Iris pigment epithelial cell (primary cell): Measurements from ENCODE around the gene ARRDC4.

Experiments used
- DNase-seq: peaks from one replicate; pipeline ENCODE4 v3.0.0-alpha.2; 2011; ENCODE audit warnings: low read depth

The ARRDC4 gene, protein sequence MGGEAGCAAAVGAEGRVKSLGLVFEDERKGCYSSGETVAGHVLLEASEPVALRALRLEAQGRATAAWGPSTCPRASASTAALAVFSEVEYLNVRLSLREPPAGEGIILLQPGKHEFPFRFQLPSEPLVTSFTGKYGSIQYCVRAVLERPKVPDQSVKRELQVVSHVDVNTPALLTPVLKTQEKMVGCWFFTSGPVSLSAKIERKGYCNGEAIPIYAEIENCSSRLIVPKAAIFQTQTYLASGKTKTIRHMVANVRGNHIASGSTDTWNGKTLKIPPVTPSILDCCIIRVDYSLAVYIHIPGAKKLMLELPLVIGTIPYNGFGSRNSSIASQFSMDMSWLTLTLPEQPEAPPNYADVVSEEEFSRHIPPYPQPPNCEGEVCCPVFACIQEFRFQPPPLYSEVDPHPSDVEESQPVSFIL

DNA sequence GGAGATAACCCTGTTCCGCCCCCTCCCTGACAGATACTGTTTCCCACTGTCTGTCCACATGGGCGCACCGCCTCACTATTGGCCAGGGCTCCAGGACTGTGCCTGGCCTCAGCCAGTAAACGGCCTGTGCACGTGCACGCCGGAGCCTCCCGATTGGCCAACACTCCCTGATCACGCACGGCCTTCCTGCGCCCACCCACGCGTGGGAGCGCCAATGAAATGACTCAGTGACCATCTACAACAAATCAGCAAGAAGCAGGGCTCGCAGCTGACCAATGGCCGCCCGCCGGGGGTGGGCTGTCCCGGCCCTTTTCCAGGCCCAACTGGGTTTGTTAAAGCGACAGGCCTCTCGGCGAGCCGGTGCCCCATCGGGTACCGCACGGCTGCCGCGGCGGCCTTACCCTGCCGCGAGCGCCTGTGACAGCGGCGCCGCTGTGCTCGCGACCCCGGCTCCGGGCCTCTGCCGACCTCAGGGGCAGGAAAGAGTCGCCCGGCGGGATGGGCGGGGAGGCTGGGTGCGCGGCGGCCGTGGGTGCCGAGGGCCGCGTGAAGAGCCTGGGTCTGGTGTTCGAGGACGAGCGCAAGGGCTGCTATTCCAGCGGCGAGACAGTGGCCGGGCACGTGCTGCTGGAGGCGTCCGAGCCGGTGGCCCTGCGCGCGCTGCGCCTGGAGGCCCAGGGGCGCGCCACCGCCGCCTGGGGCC lies at the start of gene ARRDC4:
ARRDC4 (plus strand) TSS at position 340 of the 703 bp plus-strand sequence; CDS start at position 499, 159 bp downstream.
- DNase-seq: peak; percentile 100

DNA sequence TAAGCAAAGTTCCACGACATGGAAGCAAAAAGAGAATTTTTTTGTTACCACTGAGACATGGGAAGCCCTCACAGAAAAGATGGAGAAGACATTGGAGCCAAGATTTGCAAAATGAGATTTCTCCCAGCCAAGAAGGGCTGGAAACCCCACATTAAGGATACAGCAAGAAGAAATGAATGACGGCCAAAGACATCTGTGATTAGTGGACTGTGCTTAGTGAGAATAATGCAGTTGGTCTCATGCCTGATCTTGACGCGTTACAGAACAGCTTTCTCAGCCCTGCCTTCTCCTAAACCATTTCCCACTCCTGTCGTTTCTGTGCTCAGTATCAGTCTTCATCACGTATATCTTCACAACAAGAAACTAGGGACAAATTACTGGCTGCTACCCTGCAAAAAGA lies 45.8 kb upstream of the ARRDC4 start:
- no peak for DNase-seq

DNA sequence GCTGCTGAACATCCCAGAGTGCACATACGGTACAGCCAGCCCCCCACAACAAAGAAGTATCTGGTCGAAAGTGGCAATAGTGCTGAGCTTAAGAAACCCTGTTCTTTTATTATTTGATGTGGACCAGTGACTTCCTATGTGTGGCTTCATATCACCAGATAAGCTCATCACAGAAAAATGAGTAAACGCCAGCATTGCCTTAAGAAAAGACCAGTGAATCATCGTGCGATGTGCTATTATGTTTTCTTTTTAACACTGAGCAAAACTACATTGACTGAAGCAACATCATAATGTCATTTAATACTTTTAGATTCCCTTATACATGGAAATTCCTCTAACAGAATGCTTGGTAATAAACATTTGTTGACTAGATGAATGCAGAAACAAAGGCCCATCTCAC lies 45.2 kb upstream of the ARRDC4 start:
- no peak for DNase-seq

GRCh38 chr15:97921296-97921865 lies 39.1 kb upstream of the ARRDC4 start:
- no peak for DNase-seq

DNA sequence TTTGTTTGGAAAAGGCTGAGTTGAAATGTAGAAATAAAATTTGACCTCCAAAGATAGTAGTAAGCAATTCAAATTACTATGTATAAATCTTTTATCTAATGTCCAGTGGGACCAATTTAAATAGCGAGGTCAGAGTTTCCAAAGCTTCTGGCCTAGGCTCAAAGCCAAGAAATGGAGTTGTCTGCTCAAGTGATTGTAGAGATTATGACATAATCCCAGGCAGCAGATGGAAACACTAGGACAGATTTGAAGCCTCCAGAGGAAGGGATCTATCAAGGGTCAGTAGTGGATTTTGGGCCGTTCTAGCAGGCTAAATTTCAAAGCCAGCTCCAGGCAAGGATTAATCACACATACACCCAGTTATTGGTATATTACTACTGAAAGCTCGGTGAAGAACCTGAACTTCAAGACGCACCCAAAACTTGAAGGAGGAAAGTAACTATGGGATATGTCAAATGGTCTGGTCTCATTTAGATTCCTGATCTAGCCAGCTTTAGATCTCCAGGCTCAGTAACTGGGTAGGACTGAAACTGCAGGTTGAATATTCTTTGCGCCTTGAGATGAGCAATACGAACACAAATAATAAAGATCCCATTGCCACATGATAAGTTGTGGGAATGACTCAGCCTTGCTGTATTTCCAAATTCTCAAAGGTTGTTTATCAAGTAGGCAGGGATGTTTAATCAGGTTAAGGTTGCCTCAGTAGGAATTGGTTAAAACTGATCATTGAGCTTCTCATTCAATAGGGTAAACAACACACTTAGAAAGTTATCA lies 30.9 kb upstream of the ARRDC4 start:
- no peak for DNase-seq

DNA sequence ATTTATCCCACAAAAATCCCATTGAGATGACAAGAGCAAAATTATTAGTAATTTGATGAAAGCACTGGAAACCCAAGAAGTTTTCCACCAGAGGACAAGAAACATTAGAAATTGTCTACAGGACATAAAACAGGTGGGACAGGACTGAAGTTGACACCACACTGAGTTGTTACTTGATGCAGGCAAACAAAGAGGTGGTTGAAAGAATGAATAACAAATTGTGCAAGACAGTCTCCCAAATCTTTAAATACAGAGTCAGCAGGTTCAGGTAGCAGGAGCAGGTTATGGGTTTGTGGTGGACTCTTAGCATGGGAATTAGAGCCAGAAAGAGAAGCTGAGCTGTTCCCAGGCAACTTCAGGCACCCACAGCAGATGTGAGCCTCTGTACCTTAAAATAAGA lies 30.3 kb upstream of the ARRDC4 start:
- no peak for DNase-seq

DNA sequence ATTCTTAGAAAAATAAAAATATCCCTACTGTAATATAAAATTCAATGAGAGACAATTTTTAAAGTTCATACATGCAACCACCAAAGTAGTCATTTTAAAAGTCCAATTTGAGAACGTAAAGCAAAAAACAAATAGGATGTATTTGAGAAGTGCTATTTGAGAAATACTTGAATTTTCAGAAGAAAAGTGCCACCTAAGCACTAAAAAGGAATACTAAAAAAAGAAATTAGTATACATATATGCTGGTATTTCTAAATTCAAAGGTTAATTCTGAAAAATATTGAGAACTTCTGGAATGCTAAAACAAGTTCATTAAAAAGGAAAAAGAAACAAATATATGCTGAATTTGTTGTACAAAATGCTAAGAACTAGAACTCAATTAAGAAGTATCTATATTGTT lies 29.2 kb upstream of the ARRDC4 start:
- no peak for DNase-seq

DNA sequence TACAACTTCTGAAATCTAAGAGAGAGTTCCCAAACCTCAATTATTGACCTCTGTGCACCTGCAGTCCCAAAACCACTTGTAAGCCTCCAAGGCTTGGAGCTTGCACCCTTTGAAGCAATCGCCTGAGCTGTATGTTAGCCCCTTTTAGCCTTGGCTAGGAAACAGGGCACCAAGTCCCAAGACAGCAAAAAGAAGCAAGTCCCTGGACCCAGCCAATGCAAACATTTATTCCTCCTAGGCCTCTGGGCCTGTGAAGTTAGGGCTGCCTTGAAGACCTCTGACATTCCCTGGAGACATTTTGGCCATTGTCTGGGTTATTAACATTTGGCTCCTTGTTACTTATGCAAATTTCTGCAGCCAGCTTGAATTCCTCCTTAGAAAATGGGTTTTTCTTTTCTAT lies 26.9 kb upstream of the ARRDC4 start:
- no peak for DNase-seq

DNA sequence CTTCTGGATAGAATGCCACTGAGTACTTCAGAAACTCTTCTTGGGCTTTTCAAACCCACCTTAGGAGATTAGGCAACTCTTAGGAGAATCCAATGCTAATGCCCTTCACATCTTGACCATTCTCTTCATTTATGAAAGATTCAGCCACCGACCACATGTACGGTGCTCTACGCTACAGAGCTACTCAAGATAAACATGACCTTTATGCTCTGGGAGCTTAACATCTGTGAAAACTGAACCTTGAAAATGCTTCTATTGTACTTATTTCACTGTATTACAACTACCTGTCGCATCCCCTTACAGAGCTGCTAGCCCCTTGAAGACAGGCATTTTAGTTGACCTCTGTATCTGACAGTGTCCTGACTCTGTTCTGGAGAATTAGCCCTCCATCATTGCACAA lies 19.5 kb upstream of the ARRDC4 start:
- no peak for DNase-seq

GRCh38 chr15:97941572-97941971 lies 18.9 kb upstream of the ARRDC4 start:
- no peak for DNase-seq

GRCh38 chr15:97944724-97945123 lies 15.8 kb upstream of the ARRDC4 start:
- no peak for DNase-seq

GRCh38 chr15:97947465-97948260 lies 12.8 kb upstream of the ARRDC4 start:
- no peak for DNase-seq

DNA sequence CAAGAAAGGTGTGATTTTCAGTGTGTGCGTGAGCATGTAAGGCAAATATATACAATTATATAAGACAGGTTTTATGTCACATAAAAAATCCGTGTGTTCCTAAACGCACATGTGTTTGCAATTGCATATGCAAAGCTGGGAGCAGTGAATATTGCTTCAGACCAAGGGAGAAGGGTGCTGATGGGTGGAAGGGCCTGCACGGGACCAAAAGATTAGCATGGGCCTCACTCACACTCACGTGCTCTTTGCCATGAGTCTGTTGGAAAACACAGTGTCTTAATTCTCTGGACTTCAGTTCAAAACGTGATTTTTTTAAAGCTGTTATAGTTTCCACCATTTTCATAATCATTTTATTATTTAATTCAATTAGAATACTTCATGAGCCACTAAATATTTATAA lies 7.2 kb upstream of the ARRDC4 start:
- DNase-seq: no peak

DNA sequence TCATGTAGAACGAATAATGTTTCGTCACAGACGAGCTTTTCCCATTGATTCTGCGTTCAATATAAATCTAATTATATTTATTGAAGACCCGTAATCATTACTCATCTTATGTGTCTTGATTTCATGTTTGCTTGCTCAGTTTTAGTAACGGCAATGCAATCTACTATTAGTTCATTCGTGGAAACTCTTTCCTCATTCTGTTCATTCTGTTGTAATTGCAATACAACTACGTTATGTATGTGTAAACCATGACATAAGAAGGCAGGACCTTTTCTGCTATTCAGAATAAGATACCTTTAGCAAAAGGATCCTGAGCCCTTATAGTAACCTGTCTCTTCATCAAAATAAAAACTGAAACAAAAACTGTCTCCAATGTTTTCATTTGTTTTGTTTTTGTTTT lies 6.8 kb upstream of the ARRDC4 start:
- DNase-seq: no peak

- no peak for DNase-seq
These were observed 5.5 kb upstream of the ARRDC4 start for GRCh38 chr15:97955035-97955434.

DNA sequence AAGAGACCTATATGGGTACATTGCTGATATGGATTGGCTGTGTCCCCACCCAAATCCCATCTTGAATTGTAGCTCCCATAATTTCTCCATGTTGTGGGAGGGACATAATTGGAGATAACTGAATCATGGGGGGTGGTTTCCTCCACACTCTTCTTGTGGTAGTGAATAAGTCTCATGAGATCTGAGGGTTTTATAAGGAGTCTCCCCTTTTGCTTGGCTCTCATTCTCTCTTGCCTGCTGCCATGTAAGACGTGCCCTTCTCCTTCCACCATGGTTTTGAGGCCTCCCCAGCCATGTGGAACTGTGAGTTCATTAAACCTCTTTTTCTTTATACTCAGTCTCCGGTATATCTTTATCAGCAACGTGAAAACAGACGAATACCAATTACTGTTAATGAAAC lies 5.0 kb upstream of the ARRDC4 start:
- no peak for DNase-seq

- DNase-seq: no peak
These were observed 659 bp upstream of the ARRDC4 start for GRCh38 chr15:97959724-97960363.

DNA sequence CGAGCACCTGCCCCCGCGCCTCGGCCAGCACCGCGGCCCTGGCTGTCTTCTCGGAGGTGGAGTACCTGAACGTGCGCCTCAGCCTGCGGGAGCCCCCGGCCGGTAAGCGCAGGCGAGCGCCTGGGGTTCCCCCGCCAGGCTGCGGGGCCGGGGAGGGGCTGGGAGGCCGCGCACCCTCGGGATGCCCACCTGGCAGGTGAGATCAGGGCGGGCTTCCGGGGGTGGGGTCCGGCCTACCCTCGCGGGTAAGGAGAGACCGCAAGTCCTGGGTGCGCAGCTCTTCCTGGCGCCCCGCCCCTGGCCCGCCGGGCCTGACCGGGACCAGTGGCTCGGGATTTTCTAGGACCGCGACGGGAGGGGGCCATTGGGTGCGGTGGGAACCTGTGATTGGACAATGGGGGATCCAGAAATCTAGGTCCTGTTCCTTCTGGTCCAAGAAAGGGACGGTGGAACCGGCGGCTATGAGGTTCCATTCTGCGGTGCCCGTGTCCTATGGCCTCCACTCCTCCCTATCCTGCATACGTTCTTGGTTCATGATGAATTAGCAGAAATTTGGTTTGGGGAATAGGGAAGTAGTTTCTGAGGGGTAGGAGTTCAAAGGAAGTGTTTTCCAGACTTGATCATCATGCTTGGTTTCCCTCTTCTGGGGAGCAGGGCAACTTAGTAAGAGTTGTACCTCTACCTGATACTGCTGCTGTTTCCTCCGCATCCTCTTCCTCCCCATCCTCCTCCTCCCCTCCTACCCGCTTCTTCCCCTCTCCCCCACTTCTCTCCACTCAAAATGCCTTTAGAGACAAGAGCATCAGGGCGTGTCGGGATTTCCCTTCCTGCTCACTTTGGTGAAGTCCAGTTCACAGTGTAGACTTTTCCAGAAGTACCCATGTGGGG lies 808 bp downstream of the ARRDC4 start:
- DNase-seq: peak; percentile 4

DNA sequence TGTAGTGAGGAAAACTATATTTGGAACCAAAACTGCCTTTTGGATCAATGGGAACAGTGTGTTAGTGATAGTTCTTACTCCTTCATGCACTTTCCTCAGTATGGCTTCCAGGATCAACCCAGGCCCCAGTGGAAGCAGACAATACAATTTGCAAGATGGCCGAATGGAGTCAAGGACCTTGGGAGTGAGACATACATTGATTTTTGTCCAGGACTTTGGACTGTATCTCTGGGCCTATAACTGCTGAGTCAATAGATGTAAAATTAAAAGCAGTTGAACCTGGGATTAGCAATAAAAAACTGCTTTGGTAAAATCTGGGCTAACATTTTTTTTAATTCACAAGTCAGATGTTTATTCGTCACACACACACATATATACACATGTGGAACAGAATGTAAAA lies 1.8 kb downstream of the ARRDC4 start:
- DNase-seq: no peak

- no peak for DNase-seq
These were observed 3.3 kb downstream of the ARRDC4 start for GRCh38 chr15:97963779-97964178.
